Measurements from ENCODE around the gene MFN1. TPM values are rescaled to one million over a fixed set of nuclear protein-coding genes. Genes with fewer than 3 reads are reported as not detected.
"Not testable (repeated sequence)": the region's sequence is repeated elsewhere in the genome, so short reads cannot be mapped to it uniquely, and the experiment has no call there.

MFN1 gene
- polyA plus RNA-seq (2014; cell fraction: cytosol; rRNA removed), result 36.1 and 67.0 TPM in 2 replicates
- 48.8 and 77.2 TPM in 2 replicates for polyA plus RNA-seq (2014; cell fraction: nucleus; rRNA removed)

GRCh38 chr3:179347345-179348194 is at the start of gene MFN1:
TSS of gene MFN1 (plus strand) at chr3:179347709. CDS start at chr3:179348852, 1,143 bp downstream.
- peak; percentile 98 for DNase-seq (ENCODE audit: low spot score)

- DNase-seq (ENCODE audit: low spot score), result no peak
These were observed 49.4 kb upstream of the MFN1 start for GRCh38 chr3:179297971-179298725.

GRCh38 chr3:179299316-179299715 is 48.2 kb upstream of the MFN1 start:
- no peak for DNase-seq (ENCODE audit: low spot score)

- no peak for DNase-seq (ENCODE audit: low spot score)
These were observed 47.4 kb upstream of the MFN1 start for GRCh38 chr3:179299999-179300613.

- no peak for DNase-seq (ENCODE audit: low spot score)
These were observed 45.9 kb upstream of the MFN1 start for GRCh38 chr3:179301645-179302044.

- no peak for DNase-seq (ENCODE audit: low spot score)
These were observed 45.4 kb upstream of the MFN1 start for GRCh38 chr3:179302111-179302510.

- DNase-seq (ENCODE audit: low spot score), result no peak
These were observed 42.9 kb upstream of the MFN1 start for GRCh38 chr3:179304605-179305004.

- DNase-seq (ENCODE audit: low spot score), result not testable (repeated sequence)
These were observed 40.1 kb upstream of the MFN1 start for GRCh38 chr3:179307362-179307761.

GRCh38 chr3:179308001-179308400 is 39.5 kb upstream of the MFN1 start:
- no peak for DNase-seq (ENCODE audit: low spot score)

- no peak for DNase-seq (ENCODE audit: low spot score)
These were observed 38.1 kb upstream of the MFN1 start for GRCh38 chr3:179309225-179310078.

GRCh38 chr3:179318876-179319275 is 28.6 kb upstream of the MFN1 start:
- no peak for DNase-seq (ENCODE audit: low spot score)

- DNase-seq (ENCODE audit: low spot score), result peak; percentile 41
These were observed 25.7 kb upstream of the MFN1 start for GRCh38 chr3:179321668-179322285.

GRCh38 chr3:179322286-179323196 is 25.0 kb upstream of the MFN1 start, which contains the start of gene ZNF639:
TSS of gene ZNF639 (plus strand) at chr3:179323031. CDS start at chr3:179328294, 5,263 bp downstream.
- DNase-seq (ENCODE audit: low spot score), result peak; percentile 95

- DNase-seq (ENCODE audit: low spot score), result peak; percentile 74
These were observed 24.1 kb upstream of the MFN1 start for GRCh38 chr3:179323197-179324110.

- peak; percentile 26 for DNase-seq (ENCODE audit: low spot score)
These were observed 23.2 kb upstream of the MFN1 start for GRCh38 chr3:179324270-179324754.

GRCh38 chr3:179330438-179330837 is 17.1 kb upstream of the MFN1 start:
- no peak for DNase-seq (ENCODE audit: low spot score)

GRCh38 chr3:179332240-179332639 is 15.3 kb upstream of the MFN1 start:
- DNase-seq (ENCODE audit: low spot score), result no peak

- DNase-seq (ENCODE audit: low spot score), result no peak
These were observed 14.4 kb upstream of the MFN1 start for GRCh38 chr3:179333084-179333483.

All from SK-N-DZ (cell line).